Stimulated activated CD4-positive, alpha-beta T cell treated with anti-CD3 and anti-CD28 coated beads, Interleukin-4, amount 100 ng/mL, for 24 hours (primary cell): ENCODE measurements around the gene TMPRSS15.

Experiments used
- DNase-seq: peaks from one replicate; pipeline ENCODE4 v3.0.0-alpha.2; 2020

The TMPRSS15 gene

GRCh38 chr21:18340387-18340942, 63.1 kb downstream of the TMPRSS15 start:
- DNase-seq, result no peak

GRCh38 chr21:18335651-18336236, 67.8 kb downstream of the TMPRSS15 start:
- no peak for DNase-seq

- DNase-seq, result no peak
These were observed 69.5 kb downstream of the TMPRSS15 start for GRCh38 chr21:18334066-18334465.

GRCh38 chr21:18318156-18318555, 85.4 kb downstream of the TMPRSS15 start:
- DNase-seq, result no peak

- no peak for DNase-seq
These were observed 105.4 kb downstream of the TMPRSS15 start for GRCh38 chr21:18298228-18298627.

- no peak for DNase-seq
These were observed 109.5 kb downstream of the TMPRSS15 start for GRCh38 chr21:18294100-18294499.

- no peak for DNase-seq
These were observed 113.7 kb downstream of the TMPRSS15 start for GRCh38 chr21:18289876-18290275.

GRCh38 chr21:18285379-18285778, 118.2 kb downstream of the TMPRSS15 start:
- no peak for DNase-seq

GRCh38 chr21:18275781-18276180, 127.8 kb downstream of the TMPRSS15 start:
- DNase-seq, result no peak

GRCh38 chr21:18274370-18274769, 129.2 kb downstream of the TMPRSS15 start:
- DNase-seq, result no peak

GRCh38 chr21:18273400-18273799, 130.2 kb downstream of the TMPRSS15 start:
- no peak for DNase-seq

GRCh38 chr21:18269856-18270255, 133.7 kb downstream of the TMPRSS15 start:
- no peak for DNase-seq

- no peak for DNase-seq
These were observed 134.7 kb downstream of the TMPRSS15 start for GRCh38 chr21:18268906-18269305.

GRCh38 chr21:18267496-18267895, 136.1 kb downstream of the TMPRSS15 start:
- DNase-seq, result no peak

- DNase-seq, result no peak
These were observed 137.6 kb downstream of the TMPRSS15 start for GRCh38 chr21:18265944-18266343.

- DNase-seq, result no peak
These were observed 149.8 kb downstream of the TMPRSS15 start for GRCh38 chr21:18253799-18254198.

- no peak for DNase-seq
These were observed 150.4 kb downstream of the TMPRSS15 start for GRCh38 chr21:18253221-18253620.

GRCh38 chr21:18252680-18253079, 150.9 kb downstream of the TMPRSS15 start:
- DNase-seq, result no peak

- DNase-seq, result no peak
These were observed 151.3 kb downstream of the TMPRSS15 start for GRCh38 chr21:18252256-18252655.

GRCh38 chr21:18251065-18251464, 152.5 kb downstream of the TMPRSS15 start:
- no peak for DNase-seq

- no peak for DNase-seq
These were observed 153.9 kb downstream of the TMPRSS15 start for GRCh38 chr21:18249672-18250071.

GRCh38 chr21:18248171-18248570, 155.4 kb downstream of the TMPRSS15 start:
- DNase-seq, result no peak

- no peak for DNase-seq
These were observed 158.1 kb downstream of the TMPRSS15 start for GRCh38 chr21:18245464-18245967.

- DNase-seq, result no peak
These were observed 158.7 kb downstream of the TMPRSS15 start, which contains the start of gene CHODL for GRCh38 chr21:18244671-18245463. TSS of gene CHODL (plus strand) at chr21:18244833. CDS start at chr21:18245224, 391 bp downstream.
